ENCODE measurements around the gene CSNK2A1.
"Not testable (repeated sequence)": the region's sequence is repeated elsewhere in the genome, so short reads cannot be mapped to it uniquely, and the experiment has no call there.

CSNK2A1 gene

GRCh38 chr20:584161-584970 lies 40.8 kb upstream of the CSNK2A1 start:
- DNase-seq (ENCODE audit: low spot score) = no peak
- TF ChIP-seq, protein P1, sequence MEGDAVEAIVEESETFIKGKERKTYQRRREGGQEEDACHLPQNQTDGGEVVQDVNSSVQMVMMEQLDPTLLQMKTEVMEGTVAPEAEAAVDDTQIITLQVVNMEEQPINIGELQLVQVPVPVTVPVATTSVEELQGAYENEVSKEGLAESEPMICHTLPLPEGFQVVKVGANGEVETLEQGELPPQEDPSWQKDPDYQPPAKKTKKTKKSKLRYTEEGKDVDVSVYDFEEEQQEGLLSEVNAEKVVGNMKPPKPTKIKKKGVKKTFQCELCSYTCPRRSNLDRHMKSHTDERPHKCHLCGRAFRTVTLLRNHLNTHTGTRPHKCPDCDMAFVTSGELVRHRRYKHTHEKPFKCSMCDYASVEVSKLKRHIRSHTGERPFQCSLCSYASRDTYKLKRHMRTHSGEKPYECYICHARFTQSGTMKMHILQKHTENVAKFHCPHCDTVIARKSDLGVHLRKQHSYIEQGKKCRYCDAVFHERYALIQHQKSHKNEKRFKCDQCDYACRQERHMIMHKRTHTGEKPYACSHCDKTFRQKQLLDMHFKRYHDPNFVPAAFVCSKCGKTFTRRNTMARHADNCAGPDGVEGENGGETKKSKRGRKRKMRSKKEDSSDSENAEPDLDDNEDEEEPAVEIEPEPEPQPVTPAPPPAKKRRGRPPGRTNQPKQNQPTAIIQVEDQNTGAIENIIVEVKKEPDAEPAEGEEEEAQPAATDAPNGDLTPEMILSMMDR (IDR thresholded peaks at IDR 0.05; ENCODE audit: extremely low read depth, missing control alignments) = no peak

DNA sequence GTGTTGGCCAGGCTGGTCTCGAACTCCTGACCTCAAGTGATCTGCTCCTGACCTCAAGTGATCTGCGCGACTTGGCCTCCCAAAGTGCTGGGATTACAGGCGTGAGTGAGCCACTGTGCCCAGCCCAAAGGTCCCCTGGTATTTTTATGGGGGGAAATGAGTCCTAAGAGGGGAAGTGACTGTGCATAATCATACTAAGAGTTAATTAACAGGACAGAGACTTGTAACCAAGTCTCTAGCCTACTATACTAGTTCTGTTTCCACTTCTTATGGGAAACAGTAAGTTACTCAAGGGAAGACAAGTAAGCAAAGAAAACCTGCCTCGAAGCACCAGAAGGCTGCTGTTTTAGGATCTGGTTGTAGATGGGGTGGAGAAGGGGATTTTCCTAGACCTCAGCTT lies 38.6 kb upstream of the CSNK2A1 start:
- DNase-seq (ENCODE audit: low spot score) = no peak
- TF ChIP-seq, protein P1 (IDR thresholded peaks at IDR 0.05; ENCODE audit: extremely low read depth, missing control alignments) = no peak

GRCh38 chr20:578940-579690 lies 35.5 kb upstream of the CSNK2A1 start:
- not testable (repeated sequence) for DNase-seq (ENCODE audit: low spot score)

DNA sequence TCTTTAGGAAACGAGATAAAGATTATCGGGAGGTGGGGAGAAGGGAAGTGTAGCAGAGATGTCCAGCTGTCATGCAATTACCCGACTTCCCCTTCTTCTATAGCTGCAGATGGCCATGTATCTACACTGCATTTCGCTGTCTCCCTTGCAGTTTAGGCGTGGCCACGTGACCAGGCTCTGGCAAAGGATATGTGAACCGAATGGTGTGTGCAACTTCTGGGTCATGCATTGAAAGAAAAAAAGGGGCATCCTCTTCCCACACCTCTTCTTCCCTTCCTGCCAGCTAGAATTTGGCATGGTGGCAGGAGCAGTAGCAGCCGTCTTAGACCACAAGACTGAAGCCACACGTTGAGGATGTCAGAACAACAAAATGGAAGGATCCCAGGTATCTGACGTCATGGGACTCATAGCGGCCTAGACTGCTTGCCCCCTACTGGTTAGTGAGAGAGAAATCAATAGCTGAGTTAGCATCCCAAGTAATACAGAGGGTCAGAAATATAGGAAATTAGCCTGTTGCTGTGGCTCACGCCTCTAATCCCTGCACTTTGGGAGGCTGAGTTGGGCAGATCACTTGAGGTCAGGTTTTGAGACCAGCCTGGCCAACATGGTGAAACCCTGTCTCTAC lies 33.7 kb upstream of the CSNK2A1 start:
- DNase-seq (ENCODE audit: low spot score) = no peak
- TF ChIP-seq, protein P1 (IDR thresholded peaks at IDR 0.05; ENCODE audit: extremely low read depth, missing control alignments) = no peak

DNA sequence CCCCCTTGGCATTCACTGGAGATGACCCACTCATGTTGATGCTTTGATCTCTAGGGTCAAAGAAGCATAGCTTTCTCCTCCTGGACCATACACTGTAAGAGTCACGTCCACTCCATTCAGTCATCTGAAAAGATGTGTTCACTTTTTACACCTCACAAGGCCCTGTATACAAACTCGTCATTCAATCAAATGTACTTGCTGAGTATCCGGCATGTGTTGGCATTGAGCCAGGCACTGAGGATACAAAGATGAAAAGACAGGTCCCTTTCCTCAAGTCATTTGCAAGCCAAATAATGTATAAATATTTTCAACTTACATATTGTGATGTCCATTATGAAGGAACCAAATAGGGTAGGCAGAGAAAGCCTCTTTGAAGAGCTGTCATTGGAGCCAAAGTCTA lies 32.6 kb upstream of the CSNK2A1 start:
- TF ChIP-seq, protein P1 (IDR thresholded peaks at IDR 0.05; ENCODE audit: extremely low read depth, missing control alignments) = no peak
- DNase-seq (ENCODE audit: low spot score) = no peak

DNA sequence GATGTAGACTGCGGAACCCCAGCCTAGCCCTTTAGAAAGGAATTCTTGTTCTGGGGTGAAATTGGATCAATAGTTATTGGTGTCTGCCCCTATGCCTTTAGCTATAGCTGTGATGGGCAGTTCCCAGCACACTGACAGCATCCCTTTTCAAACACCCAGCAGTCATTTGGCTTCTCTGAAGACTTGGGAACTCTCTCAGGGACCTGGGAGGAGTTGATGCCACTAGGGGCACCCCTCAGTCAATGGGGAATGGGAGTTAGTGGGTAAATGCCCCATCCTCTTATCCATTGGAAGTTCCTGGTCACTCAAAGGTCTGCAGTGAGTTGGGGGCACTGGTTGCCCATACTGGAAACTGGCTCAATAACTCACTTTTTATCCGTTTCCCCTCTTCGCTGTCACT lies 31.6 kb upstream of the CSNK2A1 start:
- TF ChIP-seq, protein P1 (IDR thresholded peaks at IDR 0.05; ENCODE audit: extremely low read depth, missing control alignments) = no peak
- DNase-seq (ENCODE audit: low spot score) = no peak

DNA sequence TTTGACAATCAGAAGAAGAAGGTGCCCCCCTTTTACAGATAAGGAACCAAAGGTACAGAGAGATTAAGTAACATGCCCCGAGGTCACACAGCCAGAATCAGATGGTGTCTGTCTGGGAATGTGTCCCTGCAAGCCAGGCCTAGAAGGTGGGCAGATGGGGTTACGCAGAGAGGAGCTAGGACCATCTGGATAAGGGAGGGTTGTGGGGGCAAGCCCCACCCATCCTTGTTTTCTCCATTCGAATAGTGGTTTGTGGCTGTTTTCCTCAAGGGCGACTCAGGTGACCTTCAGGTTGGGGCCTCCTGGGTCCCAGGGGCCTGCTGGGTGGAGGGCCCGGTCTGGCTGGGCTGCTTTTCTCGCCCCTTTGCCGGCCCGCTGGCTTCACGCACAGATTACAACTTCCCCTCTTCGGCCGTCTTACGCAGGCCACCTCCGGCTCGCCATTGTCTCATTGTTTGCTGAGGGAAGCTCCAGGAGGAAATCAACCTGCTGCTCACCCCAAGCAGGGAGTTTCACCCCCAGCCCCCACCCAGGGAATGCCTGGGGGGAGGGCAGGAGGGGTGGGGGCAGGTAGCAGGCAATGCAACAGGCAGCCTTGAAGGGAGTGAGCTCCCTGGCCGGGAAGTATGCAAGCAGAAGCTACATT lies 30.8 kb upstream of the CSNK2A1 start:
- TF ChIP-seq, protein P1 (IDR thresholded peaks at IDR 0.05; ENCODE audit: extremely low read depth, missing control alignments) = no peak
- no peak for DNase-seq (ENCODE audit: low spot score)
